Calu3 (cell line): Measurements from ENCODE around the gene TASP1. TPM values are rescaled to one million over a fixed set of nuclear protein-coding genes. Genes with fewer than 3 reads are reported as not detected.
"Not testable (repeated sequence)": the region's sequence is repeated elsewhere in the genome, so short reads cannot be mapped to it uniquely, and the experiment has no call there.

Experiments
- BruUV-seq: library from RNA; stranded (reverse); fragments of 400-500 nt; replicated peaks from 2 replicates; lab custom pipeline; 2021; lab: Mats Ljungman, UMichigan
- CTCF ChIA-PET: fragments of 300-600 bp; sonication (Branson Sonifier 250); formaldehyde crosslinking; loops from one replicate; lab custom pipeline; 2022; ENCODE audit warnings: antibody characterized with exemption; lab: Charles Lee
- DNase-seq: peaks from one replicate; pipeline ENCODE4 v3.0.0; 2022
- H3K27ac Mint-ChIP-seq: one replicate; pipeline ENCODE4 v1.8.0; 2022; ENCODE audit warnings: mixed read lengths; ENCODE audit not compliant: unreplicated experiment
- H3K27me3 Mint-ChIP-seq: one replicate; pipeline ENCODE4 v1.8.0; 2022; ENCODE audit warnings: mixed read lengths; ENCODE audit not compliant: unreplicated experiment
- H3K36me3 Mint-ChIP-seq: one replicate; pipeline ENCODE4 v1.8.0; 2022; ENCODE audit warnings: mild to moderate bottlenecking, moderate library complexity, mixed read lengths; ENCODE audit not compliant: insufficient read depth, unreplicated experiment
- H3K4me1 Mint-ChIP-seq: one replicate; pipeline ENCODE4 v1.8.0; 2022; ENCODE audit warnings: mild to moderate bottlenecking, low read depth, mixed read lengths; ENCODE audit not compliant: unreplicated experiment
- H3K4me3 Mint-ChIP-seq: one replicate; pipeline ENCODE4 v1.8.0; 2022; ENCODE audit warnings: mild to moderate bottlenecking, low read depth, moderate library complexity, mixed read lengths; ENCODE audit not compliant: unreplicated experiment
- H3K9me3 Mint-ChIP-seq: one replicate; pipeline ENCODE4 v1.8.0; 2022; ENCODE audit warnings: low read depth, mixed read lengths; ENCODE audit not compliant: unreplicated experiment
- CTCF ChIP-seq: fragments of 200-600 bp; IDR thresholded peaks from one replicate; pipeline ENCODE4 v1.8.0; 2022; ENCODE audit warnings: antibody characterized with exemption; ENCODE audit not compliant: unreplicated experiment
- intact Hi-C: fragments of 100-400 bp; cut with micrococcal nuclease; formaldehyde crosslinking; loops from one replicate; pipeline ENCODE4 v1.10.0; 2022; ENCODE audit not compliant: unreplicated experiment
- total RNA-seq: library from RNA; stranded (reverse); gene quantifications from 2 replicates; pipeline ENCODE4 v1.2.3, GENCODE V29; 2022

The TASP1 gene
- total RNA-seq, 1 experiment from 2014 or later: 20.0 TPM

GRCh38 chr20:13613917-13614316 lies 24.8 kb downstream of the TASP1 start:
- no peak overlapping the region for H3K27ac Mint-ChIP-seq
- H3K4me3 Mint-ChIP-seq: no peak overlapping the region
- no peaks in the 10 kb centered on the region for H3K9me3 Mint-ChIP-seq
- peaks cover 7% of the 10 kb centered on the region for H3K4me1 Mint-ChIP-seq
- no TSS peak for BruUV-seq
- intact Hi-C loops: no loop called here
- CTCF ChIA-PET: interaction anchor here (0.7 kb wide), 1 partner anchor 159 kb away, joined by 4 read pairs; no protein-coding TSS in a partner anchor
- no peaks in the 10 kb centered on the region for H3K27me3 Mint-ChIP-seq
- no peak for DNase-seq
- peaks cover 4% of the 10 kb centered on the region for H3K36me3 Mint-ChIP-seq
- TF ChIP-seq CTCF: no peak

GRCh38 chr20:13611611-13612125 lies 27.1 kb downstream of the TASP1 start:
- no TSS peak for BruUV-seq
- H3K9me3 Mint-ChIP-seq: no peaks in the 10 kb centered on the region
- DNase-seq: no peak
- H3K27ac Mint-ChIP-seq: no peak overlapping the region
- H3K4me3 Mint-ChIP-seq: no peak overlapping the region
- CTCF ChIA-PET: interaction anchor here (0.6 to 0.7 kb wide), 2 partner anchors 258 to 1816 kb away, joined by 3 read pairs; no protein-coding TSS in a partner anchor
- intact Hi-C loops: no loop called here
- no peak for TF ChIP-seq CTCF
- no peaks in the 10 kb centered on the region for H3K27me3 Mint-ChIP-seq
- H3K36me3 Mint-ChIP-seq: peaks cover 4% of the 10 kb centered on the region
- H3K4me1 Mint-ChIP-seq: peaks cover 7% of the 10 kb centered on the region

GRCh38 chr20:13610184-13610583 lies 28.5 kb downstream of the TASP1 start:
- DNase-seq: peak; percentile 4
- Mint-ChIP-seq H3K27me3 (no peaks in the 10 kb centered on the region), H3K27ac (no peak overlapping the region), H3K9me3 (no peaks in the 10 kb centered on the region), H3K4me3 (no peak overlapping the region), H3K36me3 (peaks cover 4% of the 10 kb centered on the region), H3K4me1 (no peaks in the 10 kb centered on the region)
- no peak for TF ChIP-seq CTCF
- CTCF ChIA-PET: no interaction called here
- intact Hi-C loops: no loop called here
- no TSS peak for BruUV-seq

GRCh38 chr20:13608066-13608465 lies 30.7 kb downstream of the TASP1 start:
- intact Hi-C loops: no loop called here

GRCh38 chr20:13593423-13593822 lies 45.3 kb downstream of the TASP1 start:
- intact Hi-C loops: not testable (repeated sequence)

More at GRCh38 chr20:13608066-13608465, 30.7 kb downstream of the TASP1 start:
- H3K36me3 Mint-ChIP-seq: peaks cover 4% of the 10 kb centered on the region
- no peak overlapping the region for H3K27ac Mint-ChIP-seq
- H3K9me3 Mint-ChIP-seq: no peaks in the 10 kb centered on the region
- no peak for DNase-seq
- H3K27me3 Mint-ChIP-seq: no peaks in the 10 kb centered on the region
- no peak for TF ChIP-seq CTCF
- no peak overlapping the region for H3K4me3 Mint-ChIP-seq
- CTCF ChIA-PET: no interaction called here
- BruUV-seq: no TSS peak
- H3K4me1 Mint-ChIP-seq: no peaks in the 10 kb centered on the region

More at GRCh38 chr20:13593423-13593822, 45.3 kb downstream of the TASP1 start:
- CTCF ChIA-PET, DNase-seq, H3K9me3 Mint-ChIP-seq, H3K27me3 Mint-ChIP-seq, H3K4me3 Mint-ChIP-seq, BruUV-seq, H3K27ac Mint-ChIP-seq, H3K4me1 Mint-ChIP-seq, H3K36me3 Mint-ChIP-seq: not testable (repeated sequence)
